Esophagus muscularis mucosa (tissue), 3 donors: Measurements from ENCODE around the gene LGALS3BP.

Source experiments
- POLR2A ChIP-seq: fragments of 450-650 bp; IDR thresholded peaks from one replicate; pipeline ENCODE4 v1.6.1; 2017; ENCODE audit warnings: antibody characterized with exemption, moderate library complexity, mild to moderate bottlenecking, low read depth
- TF ChIP-seq, protein P1 (sequence below), 3 experiments: fragments of 200-600 bp in 2 of 3; fragments of 450-650 bp in 1 of 3; sonication (generic) in 2 of 3; IDR thresholded peaks; one replicate each; pipeline ENCODE4 v1.5.1; 2017 to 2019; ENCODE audit warnings: antibody characterized with exemption in 3 of 3, mild to moderate bottlenecking in 2 of 3, moderate library complexity in 1 of 3

DNA sequence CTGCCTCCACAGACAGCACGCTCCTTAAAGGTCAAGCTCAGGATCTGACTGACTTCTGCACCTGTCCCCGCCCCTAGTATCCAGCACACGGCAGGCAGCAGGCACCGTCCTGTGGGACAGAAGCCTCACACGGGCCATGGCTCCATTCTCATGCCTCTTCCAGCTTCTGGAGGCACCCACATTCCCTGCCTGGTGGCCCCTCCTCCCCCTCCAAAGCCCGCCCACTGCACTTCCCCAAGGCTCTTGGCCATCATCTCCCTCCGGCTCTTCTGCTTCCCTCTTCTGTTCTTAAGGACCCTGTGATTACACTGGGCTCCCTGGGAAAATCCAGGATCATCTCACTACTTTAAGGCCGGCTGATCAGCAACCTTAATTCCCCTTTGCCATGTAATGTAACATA, 26.3 kb upstream of the LGALS3BP start:
- TF ChIP-seq POLR2A = no peak
- TF ChIP-seq, protein P1, sequence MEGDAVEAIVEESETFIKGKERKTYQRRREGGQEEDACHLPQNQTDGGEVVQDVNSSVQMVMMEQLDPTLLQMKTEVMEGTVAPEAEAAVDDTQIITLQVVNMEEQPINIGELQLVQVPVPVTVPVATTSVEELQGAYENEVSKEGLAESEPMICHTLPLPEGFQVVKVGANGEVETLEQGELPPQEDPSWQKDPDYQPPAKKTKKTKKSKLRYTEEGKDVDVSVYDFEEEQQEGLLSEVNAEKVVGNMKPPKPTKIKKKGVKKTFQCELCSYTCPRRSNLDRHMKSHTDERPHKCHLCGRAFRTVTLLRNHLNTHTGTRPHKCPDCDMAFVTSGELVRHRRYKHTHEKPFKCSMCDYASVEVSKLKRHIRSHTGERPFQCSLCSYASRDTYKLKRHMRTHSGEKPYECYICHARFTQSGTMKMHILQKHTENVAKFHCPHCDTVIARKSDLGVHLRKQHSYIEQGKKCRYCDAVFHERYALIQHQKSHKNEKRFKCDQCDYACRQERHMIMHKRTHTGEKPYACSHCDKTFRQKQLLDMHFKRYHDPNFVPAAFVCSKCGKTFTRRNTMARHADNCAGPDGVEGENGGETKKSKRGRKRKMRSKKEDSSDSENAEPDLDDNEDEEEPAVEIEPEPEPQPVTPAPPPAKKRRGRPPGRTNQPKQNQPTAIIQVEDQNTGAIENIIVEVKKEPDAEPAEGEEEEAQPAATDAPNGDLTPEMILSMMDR (IDR thresholded peaks at IDR 0.05) = no peak
